HPDE6-E6E7 (cell line): ENCODE data around the gene SCN4A.
"Not testable (repeated sequence)": the region's sequence is repeated elsewhere in the genome, so short reads cannot be mapped to it uniquely, and the experiment has no call there.

Source experiments
- DNase-seq: peaks from one replicate; pipeline ENCODE4 v3.0.0; 2011; ENCODE audit warnings: missing footprints; ENCODE audit errors: extremely low spot score

SCN4A gene

DNA sequence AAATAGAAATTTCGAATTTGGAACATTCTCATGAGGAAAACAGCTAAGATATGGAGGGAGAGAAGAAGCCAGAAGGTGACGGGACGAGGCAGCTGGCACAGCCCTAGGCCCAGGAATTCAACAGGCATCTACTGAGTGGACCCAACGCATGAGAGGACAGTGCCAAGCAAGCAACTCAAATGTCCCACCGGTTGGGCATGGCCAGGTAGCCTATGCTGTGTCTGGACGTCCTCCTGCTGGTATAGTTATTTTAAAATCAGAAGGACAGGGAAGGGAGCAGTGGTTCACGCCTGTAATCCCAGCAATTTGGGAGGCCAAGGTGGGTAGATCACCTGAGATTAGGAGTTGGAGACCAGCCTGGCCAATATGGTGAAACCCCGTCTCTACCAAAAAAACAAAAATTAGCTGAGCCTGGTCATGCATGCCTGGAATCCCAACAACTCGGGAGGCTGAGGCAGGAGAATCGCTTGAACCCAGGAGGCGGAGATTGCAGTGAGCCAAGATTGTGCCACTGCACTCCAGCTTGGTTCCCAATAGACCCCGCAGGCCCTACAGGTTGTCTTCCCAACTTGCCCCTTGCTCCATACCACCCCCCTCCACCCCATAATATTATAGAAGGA lies 56.0 kb downstream of the SCN4A start:
- DNase-seq = no peak

- not testable (repeated sequence) for DNase-seq
These were observed 57.0 kb downstream of the SCN4A start for GRCh38 chr17:63915753-63916152.

- no peak for DNase-seq
These were observed 58.2 kb downstream of the SCN4A start for GRCh38 chr17:63914471-63914870.

GRCh38 chr17:63911657-63912100 lies 61.0 kb downstream of the SCN4A start:
- DNase-seq = peak; percentile 29

DNA sequence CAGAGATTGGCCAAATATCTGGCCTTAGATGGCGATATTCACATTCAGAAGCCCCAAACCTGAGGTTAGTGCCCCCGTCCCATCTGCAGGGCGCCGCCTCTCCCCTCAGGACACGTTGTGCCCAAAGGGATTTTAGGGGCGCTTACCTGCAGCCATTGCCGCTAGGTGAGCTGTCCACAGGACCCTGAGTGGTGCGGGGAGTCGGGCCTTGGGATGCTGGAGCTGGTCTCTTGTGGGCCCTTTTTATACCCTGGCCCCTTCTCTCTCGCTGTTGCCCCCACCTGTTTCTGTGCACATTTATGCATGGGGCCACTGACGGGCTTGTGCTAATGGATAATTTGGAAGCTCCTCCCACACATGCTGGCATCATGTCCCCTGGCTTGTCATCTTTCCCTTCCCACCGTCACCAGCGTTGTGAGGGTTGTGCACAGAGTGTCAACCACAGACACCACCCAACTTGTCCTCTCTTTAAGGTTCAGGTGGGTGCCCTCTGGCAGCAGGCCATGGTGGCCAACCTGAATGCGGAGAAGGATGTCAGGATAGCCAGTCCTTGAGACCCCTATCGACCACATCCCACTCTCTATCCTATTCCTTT lies 61.6 kb downstream of the SCN4A start, which contains the start of gene CSHL1:
TSS of gene CSHL1 (minus strand) at position 218 of the 595 bp plus-strand sequence. CDS start at position 156, 62 bp downstream.
- no peak for DNase-seq

DNA sequence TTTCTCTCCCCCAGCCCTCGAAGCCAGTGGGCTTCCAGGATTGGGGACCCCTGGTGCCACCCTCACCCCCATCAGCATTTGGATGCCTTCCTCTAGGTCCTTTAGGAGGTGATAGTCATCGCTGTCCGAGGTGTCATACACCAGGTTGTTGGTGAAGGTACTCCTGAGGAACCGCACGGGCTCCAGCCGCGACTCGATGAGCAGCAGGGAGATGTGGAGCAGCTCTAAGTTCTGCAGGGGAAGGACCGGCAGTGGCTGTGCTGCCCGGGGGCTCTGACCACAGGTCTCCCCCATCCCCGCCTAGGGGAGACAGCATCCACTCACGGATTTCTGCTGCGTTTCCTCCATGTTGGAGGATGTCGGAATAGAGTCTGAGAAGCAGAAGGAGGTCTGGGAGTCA lies 62.6 kb downstream of the SCN4A start:
- DNase-seq = no peak

GRCh38 chr17:63909586-63909985 lies 63.1 kb downstream of the SCN4A start:
- DNase-seq = not testable (repeated sequence)

- not testable (repeated sequence) for DNase-seq
These were observed 65.4 kb downstream of the SCN4A start for GRCh38 chr17:63907161-63907778.

GRCh38 chr17:63904796-63905195 lies 67.9 kb downstream of the SCN4A start:
- not testable (repeated sequence) for DNase-seq

GRCh38 chr17:63903787-63904201 lies 68.9 kb downstream of the SCN4A start:
- not testable (repeated sequence) for DNase-seq

DNA sequence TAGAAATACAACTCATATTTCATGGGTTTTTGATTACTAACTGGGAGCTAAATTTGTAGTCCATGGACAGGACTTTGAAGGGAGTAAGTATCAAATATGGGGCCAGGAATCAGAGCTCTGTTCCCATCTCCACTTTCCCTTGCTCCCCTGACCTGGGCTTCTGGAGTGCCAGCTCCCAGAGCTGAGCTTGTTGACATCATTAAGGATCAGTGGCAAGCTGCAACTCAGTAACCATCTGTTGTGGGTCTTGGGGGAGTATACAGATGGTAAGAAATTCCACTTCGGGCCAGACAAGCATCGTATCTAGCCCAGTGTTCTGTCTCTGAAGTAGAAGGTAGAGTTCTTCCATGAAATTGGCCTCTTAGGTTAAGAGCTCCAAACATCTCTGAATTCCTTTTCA lies 70.7 kb downstream of the SCN4A start:
- DNase-seq = not testable (repeated sequence)

DNA sequence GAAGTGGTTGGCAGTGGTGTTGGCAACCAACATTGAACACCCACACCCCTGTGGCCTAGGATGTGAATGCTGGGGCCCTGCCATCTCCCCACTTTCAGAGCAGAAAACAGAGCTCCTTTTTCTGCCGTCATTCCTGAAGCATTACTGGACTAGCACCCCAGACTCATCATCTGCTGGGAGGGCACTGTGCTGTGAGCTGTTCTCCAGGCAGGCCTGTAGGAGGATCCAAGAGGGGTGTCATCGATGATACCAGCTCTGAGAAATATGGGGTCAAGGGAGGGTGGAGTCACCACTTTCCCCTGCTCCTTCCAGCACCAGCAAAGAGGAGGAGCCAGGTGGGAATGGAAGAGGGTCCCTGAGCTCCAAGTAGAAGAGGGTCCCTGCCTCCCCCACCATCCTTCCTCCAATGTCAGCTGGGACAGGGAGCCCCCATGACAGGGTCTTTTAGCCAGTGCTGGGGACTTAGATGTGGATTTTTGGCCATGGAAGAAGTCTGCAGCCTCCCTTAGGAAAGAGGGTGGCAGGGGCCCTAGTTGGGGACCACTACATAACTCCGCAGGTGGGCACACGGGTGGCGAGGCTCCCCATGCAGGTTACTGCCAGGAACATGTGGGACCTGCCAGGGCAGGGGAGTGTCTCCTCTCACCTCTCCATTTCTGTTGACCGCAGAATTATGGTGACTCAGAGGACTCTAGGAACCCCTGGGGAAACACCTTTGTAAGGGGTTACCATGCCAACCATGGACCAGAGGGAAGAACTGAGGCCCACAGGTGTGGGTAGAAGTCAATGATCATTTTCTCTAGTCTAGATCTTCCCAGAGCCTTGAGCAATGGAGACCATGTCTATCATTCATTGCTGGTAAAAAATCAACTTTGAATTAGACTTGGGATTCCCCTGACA lies 73.6 kb downstream of the SCN4A start:
- peak; percentile 47 for DNase-seq

DNA sequence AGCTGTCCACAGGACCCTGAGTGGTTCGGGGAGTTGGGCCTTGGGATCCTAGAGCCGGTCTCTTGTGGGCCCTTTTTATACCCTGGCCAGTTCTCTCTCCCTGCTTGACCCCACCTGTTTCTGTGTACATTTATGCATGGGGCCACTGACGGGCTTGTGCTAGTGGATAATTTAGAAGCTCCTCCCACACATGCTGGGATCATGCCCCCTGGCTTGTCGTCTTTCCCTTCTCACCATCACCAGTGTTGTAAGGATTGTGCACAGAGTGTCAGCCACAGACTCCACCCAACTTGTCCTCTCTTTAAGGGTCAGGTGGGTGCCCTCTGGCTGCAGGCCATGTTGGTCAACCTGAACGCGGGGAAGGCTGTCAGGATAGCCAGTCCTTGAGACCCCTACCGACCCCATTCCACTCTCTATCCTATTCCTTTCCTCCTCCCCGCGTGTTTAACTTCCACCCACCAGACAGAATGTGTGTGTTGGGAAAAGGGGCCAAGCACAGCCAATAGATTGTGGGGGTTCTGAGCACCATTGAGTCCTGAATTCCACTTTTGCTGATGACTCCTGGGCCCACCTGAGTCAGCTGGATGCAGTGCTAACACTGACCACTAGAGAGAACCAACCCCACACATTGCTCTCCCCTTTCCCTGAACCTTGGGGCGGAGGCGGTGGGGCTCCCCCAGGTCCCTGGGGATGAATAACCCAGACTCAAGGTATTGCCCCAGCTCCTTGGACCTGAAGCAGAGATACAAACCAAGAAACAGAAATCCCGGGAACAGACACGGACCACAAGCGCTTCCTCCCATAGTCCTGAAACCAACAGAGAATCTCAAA lies 76.0 kb downstream of the SCN4A start, which contains the start of gene CSH1:
TSS of gene CSH1 (minus strand) at position 51 of the 831 bp plus-strand sequence. CDS start 63 bp downstream, outside the sequence.
- DNase-seq = not testable (repeated sequence)

GRCh38 chr17:63894821-63895220 lies 77.9 kb downstream of the SCN4A start:
- not testable (repeated sequence) for DNase-seq

DNA sequence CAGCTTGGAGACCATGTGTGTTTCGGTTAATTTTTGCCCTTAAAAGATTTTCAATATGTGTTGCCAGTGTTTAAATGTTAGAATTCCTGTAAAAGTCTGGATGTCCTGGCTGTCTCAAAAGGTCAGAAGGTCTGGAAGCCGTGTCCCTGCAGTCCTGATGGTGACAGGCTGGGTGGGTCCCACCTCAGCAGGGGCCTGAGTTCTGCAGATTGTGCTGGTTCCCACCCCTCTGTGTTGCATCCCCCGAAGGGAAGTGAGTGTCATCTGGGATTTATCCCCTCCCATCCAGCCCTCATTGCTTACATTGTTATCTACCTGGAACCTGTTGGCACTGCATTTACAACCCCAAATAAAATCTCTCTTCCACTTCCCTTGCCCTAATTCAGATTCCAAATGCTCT lies 78.7 kb downstream of the SCN4A start:
- not testable (repeated sequence) for DNase-seq

- DNase-seq = not testable (repeated sequence)
These were observed 80.2 kb downstream of the SCN4A start for GRCh38 chr17:63892316-63893037.

DNA sequence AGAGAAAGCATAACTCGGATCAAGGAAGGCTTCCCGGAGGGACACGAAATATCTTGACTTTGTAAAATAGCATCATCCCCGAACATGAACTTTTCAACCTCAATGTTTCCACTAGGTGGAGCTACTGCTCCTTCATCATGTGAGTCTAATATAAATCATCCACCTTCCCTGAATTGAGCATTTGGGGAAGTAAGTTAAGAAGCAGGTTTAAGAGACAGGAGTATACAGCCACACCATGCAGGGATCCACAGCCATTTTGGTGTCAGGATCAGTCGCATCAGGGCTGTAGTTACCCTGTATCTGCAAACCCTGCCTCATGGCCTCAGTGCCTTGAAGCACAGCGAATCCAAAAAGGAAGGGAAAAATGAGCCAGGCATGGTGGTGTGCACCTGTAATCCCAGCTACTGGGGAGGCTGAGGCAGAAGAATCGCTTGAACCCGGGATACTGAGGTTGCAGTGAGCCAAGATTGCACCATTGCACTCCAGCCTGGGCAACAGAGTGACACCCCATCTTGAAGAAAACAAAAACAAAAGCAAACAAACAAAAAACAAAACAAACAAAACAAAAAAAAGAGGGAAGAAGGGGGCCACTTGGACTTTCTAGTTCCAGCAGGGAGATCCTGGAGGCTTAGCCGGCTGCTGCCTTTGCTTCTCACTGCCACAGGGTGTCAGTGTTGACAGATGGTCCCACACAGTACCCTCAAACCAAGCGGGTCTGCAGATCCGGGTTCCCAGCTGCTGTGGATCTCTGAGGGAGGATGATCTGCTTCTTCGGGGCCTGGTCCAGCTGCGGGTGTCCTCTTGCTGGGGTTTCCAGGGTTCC lies 83.5 kb downstream of the SCN4A start:
- DNase-seq = not testable (repeated sequence)
